Activated T-cell treated with anti-CD3 and anti-CD28 coated beads for 24 hours (primary cell): ENCODE measurements around the gene TTC8.
"Not testable (repeated sequence)": the region's sequence is repeated elsewhere in the genome, so short reads cannot be mapped to it uniquely, and the experiment has no call there.

ENCODE experiments used
- DNase-seq: peaks from one replicate; pipeline ENCODE4 v3.0.0-alpha.2; 2020; ENCODE audit warnings: low read depth

TTC8 gene

GRCh38 chr14:88825078-88825458 lies 617 bp downstream of the TTC8 start:
- no peak for DNase-seq

- no peak for DNase-seq
Measured at GRCh38 chr14:88825503-88825902, 1.1 kb downstream of the TTC8 start.

- no peak for DNase-seq
Measured at GRCh38 chr14:88829188-88829587, 4.7 kb downstream of the TTC8 start.

GRCh38 chr14:88829685-88830302 lies 5.3 kb downstream of the TTC8 start:
- no peak for DNase-seq

GRCh38 chr14:88831284-88831683 lies 6.8 kb downstream of the TTC8 start:
- DNase-seq: no peak

GRCh38 chr14:88834883-88835431 lies 10.5 kb downstream of the TTC8 start:
- no peak for DNase-seq

GRCh38 chr14:88835661-88836060 lies 11.2 kb downstream of the TTC8 start:
- no peak for DNase-seq

GRCh38 chr14:88837495-88837894 lies 13.0 kb downstream of the TTC8 start:
- no peak for DNase-seq

GRCh38 chr14:88838015-88838414 lies 13.6 kb downstream of the TTC8 start:
- DNase-seq: no peak

GRCh38 chr14:88840926-88841325 lies 16.5 kb downstream of the TTC8 start:
- DNase-seq: no peak

GRCh38 chr14:88841741-88842140 lies 17.3 kb downstream of the TTC8 start:
- no peak for DNase-seq

- DNase-seq: no peak
Measured at GRCh38 chr14:88842414-88842813, 18.0 kb downstream of the TTC8 start.

GRCh38 chr14:88844980-88845491 lies 20.6 kb downstream of the TTC8 start:
- DNase-seq: no peak

GRCh38 chr14:88848571-88848970 lies 24.1 kb downstream of the TTC8 start:
- DNase-seq: no peak

- DNase-seq: no peak
Measured at GRCh38 chr14:88849716-88850115, 25.3 kb downstream of the TTC8 start.

- no peak for DNase-seq
Measured at GRCh38 chr14:88851587-88851986, 27.1 kb downstream of the TTC8 start.

- DNase-seq: no peak
Measured at GRCh38 chr14:88852632-88853031, 28.2 kb downstream of the TTC8 start.

- DNase-seq: no peak
Measured at GRCh38 chr14:88853129-88853528, 28.7 kb downstream of the TTC8 start.

GRCh38 chr14:88856786-88857366 lies 32.4 kb downstream of the TTC8 start:
- DNase-seq: no peak

- DNase-seq: not testable (repeated sequence)
Measured at GRCh38 chr14:88857861-88858260, 33.4 kb downstream of the TTC8 start.

- DNase-seq: not testable (repeated sequence)
Measured at GRCh38 chr14:88859118-88859517, 34.7 kb downstream of the TTC8 start.

- no peak for DNase-seq
Measured at GRCh38 chr14:88863167-88863566, 38.7 kb downstream of the TTC8 start.

- DNase-seq: no peak
Measured at GRCh38 chr14:88864198-88864597, 39.7 kb downstream of the TTC8 start.

- DNase-seq: no peak
Measured at GRCh38 chr14:88866305-88866704, 41.9 kb downstream of the TTC8 start.
